ENCODE measurements around the gene KIF26B.
A peak's percentile ranks its signal among the peaks of the same experiment; 100 is the strongest.

Gene KIF26B

DNA sequence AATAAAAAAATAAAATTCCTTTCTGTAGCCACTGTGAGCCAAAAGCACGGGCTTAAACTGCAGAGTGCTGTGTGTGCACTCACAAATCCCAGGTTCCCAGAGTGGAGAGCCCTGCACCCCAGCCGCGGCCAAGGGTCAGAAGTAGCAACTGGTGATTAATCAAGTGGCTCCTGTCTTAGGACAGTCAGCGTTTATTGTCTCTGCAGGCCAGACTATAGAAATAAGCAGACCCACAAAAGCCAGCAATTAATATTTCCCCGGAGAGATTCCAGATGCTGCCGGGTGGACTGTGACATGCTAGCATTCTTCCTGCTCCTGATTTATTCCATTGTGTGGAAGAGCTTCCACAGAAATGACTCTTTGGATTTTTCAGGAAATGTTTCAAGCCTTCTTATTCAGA is 412.2 kb downstream of the KIF26B start:
- H3K4me3 ChIP-seq (replicated peaks; ENCODE audit: low read depth, low read length), result no peak overlapping the region
- TF ChIP-seq, protein P1, sequence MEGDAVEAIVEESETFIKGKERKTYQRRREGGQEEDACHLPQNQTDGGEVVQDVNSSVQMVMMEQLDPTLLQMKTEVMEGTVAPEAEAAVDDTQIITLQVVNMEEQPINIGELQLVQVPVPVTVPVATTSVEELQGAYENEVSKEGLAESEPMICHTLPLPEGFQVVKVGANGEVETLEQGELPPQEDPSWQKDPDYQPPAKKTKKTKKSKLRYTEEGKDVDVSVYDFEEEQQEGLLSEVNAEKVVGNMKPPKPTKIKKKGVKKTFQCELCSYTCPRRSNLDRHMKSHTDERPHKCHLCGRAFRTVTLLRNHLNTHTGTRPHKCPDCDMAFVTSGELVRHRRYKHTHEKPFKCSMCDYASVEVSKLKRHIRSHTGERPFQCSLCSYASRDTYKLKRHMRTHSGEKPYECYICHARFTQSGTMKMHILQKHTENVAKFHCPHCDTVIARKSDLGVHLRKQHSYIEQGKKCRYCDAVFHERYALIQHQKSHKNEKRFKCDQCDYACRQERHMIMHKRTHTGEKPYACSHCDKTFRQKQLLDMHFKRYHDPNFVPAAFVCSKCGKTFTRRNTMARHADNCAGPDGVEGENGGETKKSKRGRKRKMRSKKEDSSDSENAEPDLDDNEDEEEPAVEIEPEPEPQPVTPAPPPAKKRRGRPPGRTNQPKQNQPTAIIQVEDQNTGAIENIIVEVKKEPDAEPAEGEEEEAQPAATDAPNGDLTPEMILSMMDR (IDR thresholded peaks at IDR 0.05; ENCODE audit: low read depth, low read length, missing control alignments), result no peak
- DNase-seq (ENCODE audit: extremely low read depth, low read depth), result peak; percentile 14

- DNase-seq (ENCODE audit: extremely low read depth, low read depth), result no peak
- TF ChIP-seq, protein P1 (IDR thresholded peaks at IDR 0.05; ENCODE audit: low read depth, low read length, missing control alignments), result no peak
- H3K4me3 ChIP-seq (replicated peaks; ENCODE audit: low read depth, low read length), result no peak overlapping the region
Measured at GRCh38 chr1:245571815-245572294, 417.1 kb downstream of the KIF26B start.

GRCh38 chr1:245572709-245573108 is 417.9 kb downstream of the KIF26B start:
- TF ChIP-seq, protein P1 (IDR thresholded peaks at IDR 0.05; ENCODE audit: low read depth, low read length, missing control alignments), result no peak
- no peak for DNase-seq (ENCODE audit: extremely low read depth, low read depth)
- no peak overlapping the region for H3K4me3 ChIP-seq (replicated peaks; ENCODE audit: low read depth, low read length)

DNA sequence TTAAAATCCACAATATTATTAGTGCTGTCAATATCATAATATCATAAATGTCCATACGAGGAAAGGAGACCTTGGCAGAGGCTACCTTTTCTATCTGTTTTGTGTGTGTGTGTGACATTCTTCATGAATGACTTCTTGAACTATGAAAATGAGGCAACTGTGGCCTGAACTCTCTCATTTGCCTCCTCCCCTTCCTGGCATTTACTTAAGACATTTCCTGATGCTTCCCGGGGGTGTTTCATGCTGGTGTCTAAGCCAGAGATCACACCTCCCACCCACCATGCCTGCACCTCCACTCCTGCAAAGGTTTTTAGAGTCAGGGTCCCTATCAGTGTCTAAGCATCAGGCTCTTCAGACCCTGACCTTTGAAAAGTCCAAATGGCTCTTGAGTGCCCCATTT is 420.9 kb downstream of the KIF26B start:
- H3K4me3 ChIP-seq (replicated peaks; ENCODE audit: low read depth, low read length), result no peak overlapping the region
- no peak for DNase-seq (ENCODE audit: extremely low read depth, low read depth)
- TF ChIP-seq, protein P1 (IDR thresholded peaks at IDR 0.05; ENCODE audit: low read depth, low read length, missing control alignments), result no peak

DNA sequence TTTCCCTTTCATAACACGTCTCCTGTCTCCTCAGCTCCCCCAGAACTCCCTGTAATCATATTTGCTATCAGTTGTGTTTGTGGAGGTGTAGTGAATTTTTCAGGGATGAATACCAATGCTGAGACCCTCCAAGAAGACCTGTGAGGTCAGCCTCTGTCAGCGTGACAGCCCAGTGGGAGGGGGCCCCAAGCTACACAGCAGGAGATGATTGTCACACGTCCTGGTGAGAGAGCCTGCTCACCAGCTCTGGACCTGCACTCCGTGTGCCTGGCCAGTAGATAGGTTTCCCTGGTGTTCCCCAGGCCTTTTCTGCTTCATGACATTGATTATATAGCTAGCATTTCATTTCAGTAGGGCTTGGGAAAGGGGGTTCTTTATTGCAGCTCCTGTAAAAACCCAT is 421.5 kb downstream of the KIF26B start:
- TF ChIP-seq, protein P1 (IDR thresholded peaks at IDR 0.05; ENCODE audit: low read depth, low read length, missing control alignments), result no peak
- no peak for DNase-seq (ENCODE audit: extremely low read depth, low read depth)
- no peak overlapping the region for H3K4me3 ChIP-seq (replicated peaks; ENCODE audit: low read depth, low read length)

DNA sequence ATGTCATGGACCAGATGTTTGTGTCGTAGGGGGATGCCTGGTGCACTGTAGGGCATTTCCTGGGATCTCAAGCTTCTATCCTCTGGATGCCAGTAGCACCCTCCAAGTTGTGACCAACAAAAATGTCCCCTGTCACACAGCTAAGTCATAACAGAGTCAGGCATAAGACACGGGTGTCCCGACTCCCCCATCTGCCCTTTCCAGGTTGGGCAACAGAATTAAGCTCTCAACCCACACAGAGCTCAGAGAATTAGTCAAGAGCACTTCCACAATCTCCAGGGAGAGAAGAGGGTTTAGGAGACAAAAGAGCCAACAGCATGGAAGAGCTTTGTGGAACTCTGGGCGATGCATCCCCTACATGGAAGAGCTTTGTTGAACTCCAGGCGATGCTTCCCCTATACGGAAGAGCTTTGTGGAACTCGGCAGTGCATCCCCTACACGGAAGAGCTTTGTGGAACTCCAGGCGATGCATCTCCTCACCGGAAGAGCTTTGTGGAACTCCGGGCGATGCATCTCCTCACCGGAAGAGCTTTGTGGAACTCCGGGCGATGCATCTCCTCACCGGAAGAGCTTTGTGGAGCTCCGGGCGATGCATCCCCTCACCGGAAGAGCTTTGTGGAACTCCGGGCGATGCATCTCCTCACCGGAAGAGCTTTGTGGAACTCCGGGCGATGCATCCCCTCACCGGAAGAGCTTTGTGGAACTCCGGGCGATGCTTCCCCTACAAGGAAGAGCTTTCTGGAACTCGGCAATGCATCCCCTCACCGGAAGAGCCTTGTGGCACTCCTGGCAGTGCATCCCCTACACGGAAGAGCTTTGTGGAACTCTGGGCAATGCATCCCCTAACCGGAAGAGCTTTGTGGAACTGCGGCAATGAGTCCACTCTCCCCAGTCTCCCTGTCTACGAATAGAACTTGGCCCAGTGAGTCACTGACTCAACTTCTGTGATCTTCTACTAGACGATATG is 422.7 kb downstream of the KIF26B start:
- TF ChIP-seq, protein P1 (IDR thresholded peaks at IDR 0.05; ENCODE audit: low read depth, low read length, missing control alignments), result no peak
- DNase-seq (ENCODE audit: extremely low read depth, low read depth), result no peak
- no peak overlapping the region for H3K4me3 ChIP-seq (replicated peaks; ENCODE audit: low read depth, low read length)

Measured in HFF-Myc (cell line).